Cardiac muscle cell (in vitro differentiated cells and primary cell): ENCODE results near the gene LZTS2. TPM values are rescaled to one million over a fixed set of nuclear protein-coding genes. Genes with fewer than 3 reads are reported as not detected.

Source experiments
- DNase-seq, 2 donors: peaks; one replicate each; pipeline versions ENCODE4 v3.0.0 to v3.0.0-alpha.2; 2010 to 2017; ENCODE audit warnings: low read depth in 1 of 2, low spot score in 1 of 2
- H3K27ac ChIP-seq: fragments of 200-600 bp; sonication (generic); 2 replicates; pipeline ENCODE4 v1.5.1; 2016
- H3K27me3 ChIP-seq: fragments of 200-600 bp; sonication (generic); 2 replicates; pipeline ENCODE4 v1.6.0; 2016; ENCODE audit warnings: control low read depth
- H3K36me3 ChIP-seq: fragments of 200-600 bp; sonication (generic); 2 replicates; pipeline ENCODE4 v1.5.1; 2016; ENCODE audit warnings: control low read depth
- H3K4me1 ChIP-seq: fragments of 200-600 bp; sonication (generic); 2 replicates; pipeline ENCODE4 v1.8.1; 2017; ENCODE audit warnings: low read depth, mild to moderate bottlenecking, mixed run types
- H3K4me3 ChIP-seq: fragments of 200-600 bp; sonication (generic); 2 replicates; pipeline ENCODE4 v1.5.1; 2016; ENCODE audit warnings: mild to moderate bottlenecking
- H3K9me3 ChIP-seq: fragments of 200-600 bp; sonication (generic); 2 replicates; pipeline ENCODE4 v1.5.1; 2017; ENCODE audit warnings: low read depth, mild to moderate bottlenecking, control low read depth
- polyA plus RNA-seq: library from polyadenylated mRNA; unstranded; fragments of >200 nt; fragmentation: Nextera tagmentation; extraction: Ambion mirVana; gene quantifications from 2 replicates; pipeline ENCODE4 v1.2.1, GENCODE V29; 2016
- total RNA-seq: library from RNA; depleted of rRNA; stranded (reverse); fragments of >200 nt; gene quantifications from 2 replicates; pipeline ENCODE4 v1.2.3, GENCODE V29; 2016
- TF ChIP-seq, protein P1 (sequence below): IDR thresholded peaks from 2 replicates; pipeline ENCODE4 v1.5.1; 2012; ENCODE audit warnings: low read depth, mild to moderate bottlenecking, low read length

Gene LZTS2
- total and polyA plus RNA-seq, 2 experiments from 2014 or later, result 128 to 168 TPM

GRCh38 chr10:101014230-101014884 lies 14.7 kb downstream of the LZTS2 start:
- TF ChIP-seq, protein P1, sequence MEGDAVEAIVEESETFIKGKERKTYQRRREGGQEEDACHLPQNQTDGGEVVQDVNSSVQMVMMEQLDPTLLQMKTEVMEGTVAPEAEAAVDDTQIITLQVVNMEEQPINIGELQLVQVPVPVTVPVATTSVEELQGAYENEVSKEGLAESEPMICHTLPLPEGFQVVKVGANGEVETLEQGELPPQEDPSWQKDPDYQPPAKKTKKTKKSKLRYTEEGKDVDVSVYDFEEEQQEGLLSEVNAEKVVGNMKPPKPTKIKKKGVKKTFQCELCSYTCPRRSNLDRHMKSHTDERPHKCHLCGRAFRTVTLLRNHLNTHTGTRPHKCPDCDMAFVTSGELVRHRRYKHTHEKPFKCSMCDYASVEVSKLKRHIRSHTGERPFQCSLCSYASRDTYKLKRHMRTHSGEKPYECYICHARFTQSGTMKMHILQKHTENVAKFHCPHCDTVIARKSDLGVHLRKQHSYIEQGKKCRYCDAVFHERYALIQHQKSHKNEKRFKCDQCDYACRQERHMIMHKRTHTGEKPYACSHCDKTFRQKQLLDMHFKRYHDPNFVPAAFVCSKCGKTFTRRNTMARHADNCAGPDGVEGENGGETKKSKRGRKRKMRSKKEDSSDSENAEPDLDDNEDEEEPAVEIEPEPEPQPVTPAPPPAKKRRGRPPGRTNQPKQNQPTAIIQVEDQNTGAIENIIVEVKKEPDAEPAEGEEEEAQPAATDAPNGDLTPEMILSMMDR, result peak; percentile 97
- peak; percentile 68 to 80 for DNase-seq

DNA sequence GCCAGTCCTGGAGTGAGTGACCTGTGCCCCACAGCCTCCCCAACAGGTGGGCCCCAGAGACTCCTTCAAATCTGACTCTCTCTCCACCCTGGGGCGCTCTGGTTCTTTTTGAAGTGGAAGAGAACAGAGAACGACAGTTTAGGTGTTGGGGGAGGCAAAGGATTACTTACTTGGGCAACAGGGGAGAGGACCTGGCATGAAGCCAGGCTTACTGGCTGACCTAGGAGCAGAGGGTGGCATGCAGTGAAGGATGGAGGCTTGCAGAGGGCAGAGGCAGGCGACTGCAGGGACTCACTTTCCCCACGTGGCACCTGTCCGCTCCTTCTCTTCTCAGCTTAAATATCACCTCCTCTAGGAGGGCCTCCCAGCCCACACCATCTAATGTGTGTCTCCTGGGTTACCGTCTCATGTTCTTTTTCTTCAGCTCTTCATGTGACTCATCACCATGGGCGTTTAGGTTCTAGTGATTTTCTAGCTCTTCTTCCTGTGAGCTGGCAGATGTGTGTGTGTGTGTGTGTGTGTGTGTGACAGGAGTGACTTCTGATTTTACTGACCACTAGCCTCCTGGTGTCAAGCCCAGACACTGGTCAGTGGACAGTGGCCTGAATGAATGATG lies 15.5 kb downstream of the LZTS2 start:
- Histone ChIP-seq H3K9me3 (no peaks in the 10 kb centered on the region), H3K27me3 (peaks cover 20% of the 10 kb centered on the region), H3K4me1 (peaks cover 14% of the 10 kb centered on the region), H3K4me3 (no peak overlapping the region), H3K36me3 (no peaks in the 10 kb centered on the region), H3K27ac (no peak overlapping the region)
- TF ChIP-seq, protein P1, result no peak
- DNase-seq, result peak in 1 of 2 donors; percentile 53

More at GRCh38 chr10:101014230-101014884, 14.7 kb downstream of the LZTS2 start:
- H3K36me3 ChIP-seq, result no peaks in the 10 kb centered on the region
- no peak overlapping the region for H3K27ac ChIP-seq
- H3K27me3 ChIP-seq, result peaks cover 20% of the 10 kb centered on the region
- H3K4me1 ChIP-seq, result peaks cover 14% of the 10 kb centered on the region
- no peak overlapping the region for H3K4me3 ChIP-seq
- no peaks in the 10 kb centered on the region for H3K9me3 ChIP-seq

DNA sequence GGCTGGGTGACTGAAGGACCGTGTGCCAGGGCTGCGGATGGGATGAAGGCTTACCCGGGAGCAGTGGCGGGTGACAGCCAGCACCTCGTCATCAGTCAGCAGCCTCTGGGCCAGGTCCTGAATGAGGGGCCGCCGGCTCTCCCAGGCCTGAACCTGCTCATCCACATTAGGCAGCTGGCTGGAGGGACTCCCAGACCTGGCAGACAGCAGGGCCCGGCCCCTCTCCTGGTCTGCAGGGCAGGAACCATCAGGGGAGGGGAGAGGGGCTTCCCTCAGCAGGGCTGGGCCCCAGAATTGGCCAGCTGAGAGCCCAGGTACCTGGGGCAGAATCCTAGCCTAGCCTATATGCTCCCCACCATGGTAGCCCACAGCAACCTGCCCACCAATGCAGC lies 16.0 kb downstream of the LZTS2 start:
- H3K9me3 ChIP-seq, result no peaks in the 10 kb centered on the region
- DNase-seq, result no peak
- TF ChIP-seq, protein P1, result no peak
- H3K27me3 ChIP-seq, result peaks cover 20% of the 10 kb centered on the region
- no peaks in the 10 kb centered on the region for H3K36me3 ChIP-seq
- peaks cover 14% of the 10 kb centered on the region for H3K4me1 ChIP-seq
- no peak overlapping the region for H3K27ac ChIP-seq
- H3K4me3 ChIP-seq, result no peak overlapping the region

DNA sequence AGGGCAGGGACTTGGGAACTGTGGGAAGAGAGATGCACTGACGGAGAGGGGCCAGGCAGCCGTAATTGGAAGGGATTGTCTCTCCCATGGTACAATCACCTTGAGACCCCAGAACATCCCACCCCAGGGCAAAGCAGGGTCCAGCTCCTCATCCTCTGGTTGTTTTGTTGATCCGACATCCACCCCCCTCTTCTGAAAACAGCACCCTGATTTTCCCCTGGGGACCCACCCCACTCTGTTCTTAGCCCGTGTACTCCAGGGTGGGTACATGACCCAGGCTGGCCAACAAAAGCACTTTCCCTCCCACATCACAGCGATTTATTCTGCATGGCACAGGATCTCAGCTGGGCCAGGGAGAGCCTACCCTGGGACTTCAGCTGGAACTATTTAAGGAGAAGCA lies 17.2 kb downstream of the LZTS2 start:
- Histone ChIP-seq H3K27me3 (peaks cover 20% of the 10 kb centered on the region), H3K9me3 (no peaks in the 10 kb centered on the region)
- DNase-seq, result no peak

GRCh38 chr10:101018118-101018599 lies 18.6 kb downstream of the LZTS2 start:
- TF ChIP-seq, protein P1, result no peak
- DNase-seq, result no peak
- peaks cover 20% of the 10 kb centered on the region for H3K27me3 ChIP-seq
- H3K4me3 ChIP-seq, result no peak overlapping the region
- H3K27ac ChIP-seq, result no peak overlapping the region
- H3K36me3 ChIP-seq, result no peaks in the 10 kb centered on the region
- H3K4me1 ChIP-seq, result peaks cover 3% of the 10 kb centered on the region
- H3K9me3 ChIP-seq, result no peaks in the 10 kb centered on the region

More for the DNA sequence above, 17.2 kb downstream of the LZTS2 start:
- H3K4me1 ChIP-seq, result peaks cover 7% of the 10 kb centered on the region
- H3K36me3 ChIP-seq, result no peaks in the 10 kb centered on the region
- H3K4me3 ChIP-seq, result no peak overlapping the region
- TF ChIP-seq, protein P1, result no peak
- no peak overlapping the region for H3K27ac ChIP-seq
